Glutamatergic neuron (in vitro differentiated cells): ENCODE measurements around the gene STXBP1. TPM values are rescaled to one million over a fixed set of nuclear protein-coding genes. Genes with fewer than 3 reads are reported as not detected.
"Not testable (repeated sequence)": the region's sequence is repeated elsewhere in the genome, so short reads cannot be mapped to it uniquely, and the experiment has no call there.

Experiments
- DNase-seq: peaks from one replicate; pipeline ENCODE4 v3.0.0; 2022
- H3K27ac Mint-ChIP-seq: one replicate; pipeline ENCODE4 v1.8.0; 2020; ENCODE audit warnings: mild to moderate bottlenecking, mixed read lengths, inconsistent platforms; ENCODE audit not compliant: unreplicated experiment
- H3K27me3 Mint-ChIP-seq: one replicate; pipeline ENCODE4 v1.8.0; 2020; ENCODE audit warnings: mild to moderate bottlenecking, moderate library complexity, mixed read lengths, inconsistent platforms; ENCODE audit not compliant: unreplicated experiment
- H3K36me3 Mint-ChIP-seq: one replicate; pipeline ENCODE4 v1.8.0; 2020; ENCODE audit warnings: mild to moderate bottlenecking, mixed read lengths, inconsistent platforms; ENCODE audit not compliant: unreplicated experiment
- H3K4me1 Mint-ChIP-seq: one replicate; pipeline ENCODE4 v1.8.0; 2020; ENCODE audit warnings: mild to moderate bottlenecking, low read depth, mixed read lengths, inconsistent platforms; ENCODE audit not compliant: unreplicated experiment
- H3K4me3 Mint-ChIP-seq: one replicate; pipeline ENCODE4 v1.8.0; 2020; ENCODE audit warnings: mild to moderate bottlenecking, mixed read lengths, inconsistent platforms; ENCODE audit not compliant: unreplicated experiment
- H3K9me3 Mint-ChIP-seq: one replicate; pipeline ENCODE4 v1.8.0; 2020; ENCODE audit warnings: mild to moderate bottlenecking, moderate library complexity, mixed read lengths, inconsistent platforms; ENCODE audit not compliant: unreplicated experiment
- total RNA-seq: library from RNA; stranded (reverse); fragmentation: NEBNext Ultra II Directional; extraction: Animal tissue kit (Norgen Biotek cat#: 25700); gene quantifications from one replicate; pipeline ENCODE4 v1.2.1, GENCODE V29; 2021; ENCODE audit not compliant: unreplicated experiment
- TF ChIP-seq, protein P1 (sequence below): fragments of 200-600 bp; sonication (generic); IDR thresholded peaks from one replicate; pipeline ENCODE4 v1.5.0; 2021; ENCODE audit not compliant: partially characterized antibody, unreplicated experiment

STXBP1 gene
- total RNA-seq, 1 donor from 2014 or later = 402 TPM

DNA sequence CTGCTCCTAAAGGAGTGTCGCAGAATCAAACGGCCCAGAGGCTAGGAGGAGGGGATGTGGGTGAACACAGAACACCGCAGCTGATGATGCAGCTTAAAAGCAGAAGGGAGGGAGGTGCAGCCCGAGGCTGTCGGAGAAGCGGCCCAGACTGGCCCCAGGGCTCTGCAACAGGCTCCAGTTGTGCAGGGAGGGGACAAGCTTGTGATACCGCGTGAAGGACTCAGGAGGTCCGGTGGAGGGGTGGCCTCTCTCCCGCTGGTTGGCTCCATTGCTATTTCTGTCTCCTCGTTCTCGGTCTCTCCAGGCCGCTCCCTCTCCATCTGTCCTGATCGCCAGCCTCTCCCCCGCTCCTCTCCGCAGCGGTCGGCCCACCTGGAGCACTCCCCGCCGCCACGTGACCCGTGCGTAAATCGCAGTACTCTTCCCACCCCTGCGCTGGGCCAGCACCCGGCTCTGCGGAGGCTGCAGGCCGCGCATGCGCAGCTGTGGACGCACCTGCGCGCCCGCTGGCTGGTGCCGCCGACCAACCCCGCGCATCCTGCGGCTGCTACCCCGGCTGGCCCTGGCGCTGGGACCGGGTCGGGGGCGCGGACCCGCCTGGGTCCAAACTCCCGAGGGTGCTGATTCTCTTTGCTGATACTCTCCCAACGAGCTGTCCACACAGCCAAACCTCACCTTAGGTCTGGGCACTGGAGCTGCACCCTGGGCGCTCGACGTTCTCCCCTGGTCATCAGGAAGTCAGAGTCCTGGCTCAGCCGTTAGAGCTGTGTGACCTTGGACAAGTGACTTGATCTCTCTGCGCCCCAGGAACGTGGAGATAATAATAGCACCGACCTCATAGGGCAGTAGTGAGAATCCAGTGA lies 3.7 kb upstream of the STXBP1 start:
- peaks cover 10% of the 10 kb centered on the region for H3K27me3 Mint-ChIP-seq
- H3K4me1 Mint-ChIP-seq = peaks cover 20% of the 10 kb centered on the region
- peak; percentile 83 for DNase-seq
- no peaks in the 10 kb centered on the region for H3K36me3 Mint-ChIP-seq
- TF ChIP-seq, protein P1, sequence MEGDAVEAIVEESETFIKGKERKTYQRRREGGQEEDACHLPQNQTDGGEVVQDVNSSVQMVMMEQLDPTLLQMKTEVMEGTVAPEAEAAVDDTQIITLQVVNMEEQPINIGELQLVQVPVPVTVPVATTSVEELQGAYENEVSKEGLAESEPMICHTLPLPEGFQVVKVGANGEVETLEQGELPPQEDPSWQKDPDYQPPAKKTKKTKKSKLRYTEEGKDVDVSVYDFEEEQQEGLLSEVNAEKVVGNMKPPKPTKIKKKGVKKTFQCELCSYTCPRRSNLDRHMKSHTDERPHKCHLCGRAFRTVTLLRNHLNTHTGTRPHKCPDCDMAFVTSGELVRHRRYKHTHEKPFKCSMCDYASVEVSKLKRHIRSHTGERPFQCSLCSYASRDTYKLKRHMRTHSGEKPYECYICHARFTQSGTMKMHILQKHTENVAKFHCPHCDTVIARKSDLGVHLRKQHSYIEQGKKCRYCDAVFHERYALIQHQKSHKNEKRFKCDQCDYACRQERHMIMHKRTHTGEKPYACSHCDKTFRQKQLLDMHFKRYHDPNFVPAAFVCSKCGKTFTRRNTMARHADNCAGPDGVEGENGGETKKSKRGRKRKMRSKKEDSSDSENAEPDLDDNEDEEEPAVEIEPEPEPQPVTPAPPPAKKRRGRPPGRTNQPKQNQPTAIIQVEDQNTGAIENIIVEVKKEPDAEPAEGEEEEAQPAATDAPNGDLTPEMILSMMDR = no peak
- H3K4me3 Mint-ChIP-seq = peak overlapping the region; percentile 90
- H3K27ac Mint-ChIP-seq = peak overlapping the region; percentile 93
- peaks cover 8% of the 10 kb centered on the region for H3K9me3 Mint-ChIP-seq

DNA sequence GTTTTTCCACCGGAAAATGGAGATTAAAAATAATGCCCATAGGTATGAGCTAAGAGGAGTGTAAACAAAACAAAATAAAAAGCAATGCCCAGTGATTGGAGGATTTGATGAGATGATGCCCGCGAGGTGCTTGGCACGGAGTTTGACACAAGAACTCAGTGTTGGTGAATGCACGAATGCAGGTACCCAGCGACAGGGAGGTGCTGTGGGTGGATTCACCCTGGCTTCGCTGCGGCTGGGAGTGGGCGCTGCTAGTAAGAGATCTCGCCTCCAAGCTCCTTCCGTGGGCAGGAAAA lies 526 bp upstream of the STXBP1 start:
- H3K36me3 Mint-ChIP-seq = no peaks in the 10 kb centered on the region
- peak overlapping the region; percentile 83 for H3K27ac Mint-ChIP-seq
- TF ChIP-seq, protein P1 = no peak
- peaks cover 25% of the 10 kb centered on the region for H3K4me1 Mint-ChIP-seq
- peaks cover 14% of the 10 kb centered on the region for H3K27me3 Mint-ChIP-seq
- H3K4me3 Mint-ChIP-seq = peak overlapping the region; percentile 92
- DNase-seq = no peak
- H3K9me3 Mint-ChIP-seq = peaks cover 8% of the 10 kb centered on the region

DNA sequence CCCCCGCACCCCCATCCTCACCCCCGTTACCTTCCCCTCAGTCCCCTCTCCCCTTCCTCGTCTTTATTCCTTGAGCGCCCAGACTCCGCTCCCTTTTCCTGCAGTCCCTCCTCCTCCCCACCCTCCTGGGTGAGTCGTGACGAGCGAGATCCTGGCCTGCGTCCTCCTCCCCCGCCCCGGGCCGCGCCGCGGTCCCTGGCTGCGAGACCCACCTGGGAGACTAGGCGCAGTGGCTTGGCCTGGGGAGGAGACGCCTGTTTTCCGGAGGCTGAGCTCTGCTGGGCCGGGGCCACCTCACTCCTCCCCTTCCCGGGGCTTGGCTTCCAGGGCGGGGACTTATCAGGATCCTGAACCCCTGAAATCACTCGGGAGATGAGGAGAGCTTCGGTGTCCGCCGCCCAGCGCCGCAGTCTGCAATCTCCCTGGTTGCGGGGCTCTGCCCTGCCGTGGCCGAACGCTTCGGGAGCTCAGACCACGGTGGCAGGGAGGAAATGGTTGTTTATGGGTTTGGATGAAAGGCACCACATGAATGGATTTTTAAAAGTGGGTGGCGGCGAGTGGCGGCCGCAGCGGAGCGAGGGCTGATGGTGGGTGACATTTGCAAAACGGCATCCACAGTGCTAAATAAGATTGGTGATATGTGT lies 984 bp downstream of the STXBP1 start:
- Mint-ChIP-seq H3K4me1 (peaks cover 19% of the 10 kb centered on the region), H3K27ac (peak overlapping the region; percentile 93), H3K27me3 (peaks cover 12% of the 10 kb centered on the region), H3K9me3 (peaks cover 6% of the 10 kb centered on the region), H3K36me3 (no peaks in the 10 kb centered on the region), H3K4me3 (peak overlapping the region; percentile 96)
- DNase-seq = peak; percentile 77
- TF ChIP-seq, protein P1 = no peak

DNA sequence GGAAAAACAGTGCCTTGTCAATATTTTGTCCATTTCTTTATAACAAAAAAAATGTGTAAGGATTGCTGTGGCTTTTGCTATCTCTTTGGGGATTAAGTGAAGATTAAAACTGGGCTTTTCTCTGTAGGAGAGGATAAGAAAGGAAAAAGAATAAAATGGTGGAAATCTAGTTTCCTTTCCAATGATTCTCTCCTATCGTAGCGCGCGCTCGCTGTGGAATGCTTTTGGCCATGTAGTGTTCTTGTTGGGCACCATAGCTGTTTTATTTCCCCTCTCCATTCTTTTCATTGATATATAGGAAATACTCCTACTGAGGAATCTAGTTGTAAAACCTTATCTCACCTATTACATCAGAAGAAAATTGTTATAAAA lies 1.5 kb downstream of the STXBP1 start:
- peaks cover 20% of the 10 kb centered on the region for H3K4me1 Mint-ChIP-seq
- H3K27me3 Mint-ChIP-seq = peaks cover 12% of the 10 kb centered on the region
- peak overlapping the region; percentile 96 for H3K4me3 Mint-ChIP-seq
- H3K9me3 Mint-ChIP-seq = peaks cover 6% of the 10 kb centered on the region
- H3K27ac Mint-ChIP-seq = peak overlapping the region; percentile 93
- H3K36me3 Mint-ChIP-seq = no peaks in the 10 kb centered on the region
- TF ChIP-seq, protein P1 = no peak
- DNase-seq = no peak

DNA sequence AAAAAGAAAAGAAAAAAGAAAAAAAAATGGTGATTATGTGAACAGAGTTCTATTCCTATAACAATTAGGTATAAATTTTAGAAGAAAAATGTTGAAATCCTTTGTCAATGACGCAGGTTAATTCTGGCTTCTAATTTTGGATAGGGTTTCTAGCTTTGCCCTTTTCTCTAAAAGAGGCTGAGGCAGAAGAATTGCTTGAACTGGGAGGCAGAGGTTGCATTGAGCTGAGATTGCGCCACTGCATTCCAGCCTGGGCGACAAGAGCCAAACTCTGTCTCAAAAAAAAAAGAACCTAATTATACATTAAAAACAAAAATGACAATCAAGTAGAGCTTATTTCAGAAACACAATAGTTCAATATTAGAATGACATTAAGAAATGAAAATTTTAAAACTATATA lies 2.9 kb downstream of the STXBP1 start:
- no peaks in the 10 kb centered on the region for H3K36me3 Mint-ChIP-seq
- no peak overlapping the region for H3K27ac Mint-ChIP-seq
- H3K27me3 Mint-ChIP-seq = peaks cover 12% of the 10 kb centered on the region
- H3K4me1 Mint-ChIP-seq = peaks cover 16% of the 10 kb centered on the region
- peak overlapping the region; percentile 88 for H3K4me3 Mint-ChIP-seq
- H3K9me3 Mint-ChIP-seq = peaks cover 6% of the 10 kb centered on the region
- no peak for DNase-seq
- TF ChIP-seq, protein P1 = no peak

DNA sequence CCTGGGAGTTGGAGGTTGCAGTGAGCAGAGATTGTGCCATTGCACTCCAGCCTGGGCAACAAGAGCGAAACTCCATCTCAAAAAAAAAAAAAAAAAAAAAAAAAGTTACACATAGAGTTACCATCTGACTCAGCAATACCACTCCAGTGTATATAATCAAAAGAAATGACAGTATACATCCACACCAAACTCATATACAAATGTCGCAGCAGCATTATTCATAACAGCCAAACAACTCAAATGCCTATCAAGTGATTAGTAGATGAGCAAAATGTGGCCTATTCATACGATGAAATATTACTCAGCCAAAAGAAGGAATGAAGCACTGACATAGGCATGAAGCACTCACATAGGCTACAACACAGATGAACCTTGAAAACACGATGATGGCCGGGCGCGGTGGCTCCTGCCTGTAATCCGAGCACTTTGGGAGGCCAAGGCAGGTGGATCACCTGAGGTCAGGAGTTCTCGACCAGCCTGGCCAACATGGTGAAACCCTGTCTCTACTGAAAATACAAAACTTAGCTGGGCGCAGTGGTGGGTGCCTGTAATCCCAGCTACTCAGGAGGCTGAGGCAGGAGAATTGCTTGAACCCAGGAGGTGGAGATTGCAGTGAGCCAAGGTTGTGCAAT lies 9.4 kb downstream of the STXBP1 start:
- not testable (repeated sequence) for H3K9me3 Mint-ChIP-seq, H3K36me3 Mint-ChIP-seq, DNase-seq, H3K27me3 Mint-ChIP-seq, H3K4me3 Mint-ChIP-seq, H3K4me1 Mint-ChIP-seq, H3K27ac Mint-ChIP-seq
